CD14-positive monocyte (primary cell): ENCODE results near the gene C5. TPM values are rescaled to one million over a fixed set of nuclear protein-coding genes. Genes with fewer than 3 reads are reported as not detected.

Experiments used
- DNase-seq, 3 donors: peaks; one replicate each; pipeline ENCODE4 v3.0.0-alpha.2; 2011 to 2022
- H2AFZ ChIP-seq: 2 replicates; pipeline ENCODE4 v1.6.0; 2012; ENCODE audit warnings: mild to moderate bottlenecking, low read depth, low read length, inconsistent platforms; ENCODE audit not compliant: insufficient read depth, poor library complexity, severe bottlenecking
- H3K27ac ChIP-seq, 2 donors: 1 replicate in 1 of 2; 2 replicates in 1 of 2; pipeline ENCODE4 v1.5.1; 2012 to 2013; ENCODE audit warnings: low read length in 2 of 2, control low read depth in 1 of 2, inconsistent platforms in 1 of 2, low read depth in 1 of 2, mild to moderate bottlenecking in 1 of 2
- H3K27me3 ChIP-seq, 2 donors: one replicate each; pipeline versions ENCODE4 v1.6.0 to v1.6.1; 2011 to 2013; ENCODE audit warnings: low read length in 2 of 2; ENCODE audit not compliant: control insufficient read depth in 2 of 2, insufficient read depth in 2 of 2
- H3K36me3 ChIP-seq, 2 donors: replicated peaks in 1 of 2; 1 replicate in 1 of 2; 2 replicates in 1 of 2; pipeline versions ENCODE4 v1.5.1 to v1.6.1; 2012 to 2013; ENCODE audit warnings: low read length in 2 of 2, control low read depth in 1 of 2, inconsistent platforms in 1 of 2, mild to moderate bottlenecking in 1 of 2; ENCODE audit not compliant: insufficient read depth in 2 of 2, control insufficient read depth in 1 of 2
- H3K4me1 ChIP-seq, 2 donors: 1 replicate in 1 of 2; 2 replicates in 1 of 2; pipeline versions ENCODE4 v1.5.1 to v1.6.1; 2012 to 2013; ENCODE audit warnings: low read length in 2 of 2, control low read depth in 1 of 2, inconsistent platforms in 1 of 2, mild to moderate bottlenecking in 1 of 2, moderate library complexity in 1 of 2; ENCODE audit not compliant: insufficient read depth in 2 of 2, control insufficient read depth in 1 of 2
- H3K4me2 ChIP-seq: replicated peaks from 2 replicates; pipeline ENCODE3; 2012; ENCODE audit warnings: low read length, moderate library complexity, mild to moderate bottlenecking; ENCODE audit not compliant: poor library complexity, severe bottlenecking; ENCODE audit errors: extremely low read depth
- H3K4me3 ChIP-seq, 3 experiments: fragments of 200-600 bp in 1 of 3; sonication (generic) in 1 of 3; replicated peaks in 1 of 3; 1 replicate in 2 of 3; 2 replicates in 1 of 3; pipeline ENCODE4 v1.5.1; 2011 to 2013; ENCODE audit warnings: low read length in 3 of 3, mild to moderate bottlenecking in 3 of 3, control low read depth in 2 of 3, low read depth in 2 of 3, inconsistent platforms in 1 of 3, moderate library complexity in 1 of 3
- H3K79me2 ChIP-seq: 2 replicates; pipeline ENCODE4 v1.6.0; 2012; ENCODE audit warnings: mild to moderate bottlenecking, control low read depth, inconsistent platforms, low read length, moderate library complexity; ENCODE audit not compliant: insufficient read depth
- H3K9ac ChIP-seq: 2 replicates; pipeline ENCODE4 v1.6.0; 2017; ENCODE audit warnings: low read length, mild to moderate bottlenecking; ENCODE audit not compliant: insufficient read depth, poor library complexity, severe bottlenecking
- H3K9me3 ChIP-seq, 2 donors: replicated peaks in 1 of 2; 1 replicate in 1 of 2; 2 replicates in 1 of 2; pipeline versions ENCODE4 v1.5.1 to v1.6.1; 2012 to 2013; ENCODE audit warnings: low read length in 2 of 2, control low read depth in 1 of 2; ENCODE audit not compliant: control insufficient read depth in 1 of 2, insufficient read depth in 1 of 2
- H4K20me1 ChIP-seq: 2 replicates; pipeline ENCODE4 v1.6.0; 2012; ENCODE audit warnings: mild to moderate bottlenecking, low read length, control low read depth, moderate library complexity; ENCODE audit not compliant: insufficient read depth
- H3K27ac Mint-ChIP-seq, 7 donors: one replicate each; pipeline ENCODE4 v1.8.0; 2020; ENCODE audit warnings: mild to moderate bottlenecking in 7 of 7, mixed read lengths in 7 of 7, moderate library complexity in 6 of 7, inconsistent platforms in 2 of 7
- H3K27me3 Mint-ChIP-seq, 3 donors: one replicate each; pipeline ENCODE4 v1.8.0; 2021 to 2022; ENCODE audit warnings: low read depth in 3 of 3, mild to moderate bottlenecking in 3 of 3, mixed read lengths in 3 of 3, moderate library complexity in 3 of 3, inconsistent platforms in 1 of 3
- H3K36me3 Mint-ChIP-seq, 2 donors: one replicate each; pipeline ENCODE4 v1.8.0; 2020; ENCODE audit warnings: mixed read lengths in 2 of 2, inconsistent platforms in 1 of 2, mild to moderate bottlenecking in 1 of 2
- H3K4me1 Mint-ChIP-seq: one replicate; pipeline ENCODE4 v1.8.0; 2020; ENCODE audit warnings: mild to moderate bottlenecking, mixed read lengths
- H3K4me3 Mint-ChIP-seq, 2 donors: one replicate each; pipeline ENCODE4 v1.8.0; 2020; ENCODE audit warnings: mild to moderate bottlenecking in 2 of 2, mixed read lengths in 2 of 2, moderate library complexity in 1 of 2
- H3K9me3 Mint-ChIP-seq, 7 donors: one replicate each; pipeline ENCODE4 v1.8.0; 2020 to 2022; ENCODE audit warnings: mixed read lengths in 7 of 7, mild to moderate bottlenecking in 6 of 7, moderate library complexity in 6 of 7, inconsistent platforms in 2 of 7
- WGBS: methylation state at CpG from one replicate; pipeline ENCODE4 v1.1.5; 2013; ENCODE audit warnings: missing lambda C conversion rate; ENCODE audit not compliant: insufficient coverage; 5-methylcytosine and 5-hydroxymethylcytosine counted together
- intact Hi-C, 2 donors: fragments of 100-400 bp; cut with micrococcal nuclease; formaldehyde crosslinking; loops; one replicate each; pipeline versions ENCODE4 v1.15.0 to v1.15.1; 2023
- polyA plus RNA-seq, 3 donors: library from polyadenylated mRNA; depleted of rRNA in 1 of 3; unstranded in 2 of 3; stranded (reverse) in 1 of 3; fragments of 300-500 nt in 2 of 3; fragments of >200 nt in 1 of 3; fragmentation: Illumina TruSeq in 2 of 3; gene quantifications; 1 replicate in 2 of 3; 2 replicates in 1 of 3; pipeline ENCODE4 v1.2.3, GENCODE V29; 2012 to 2021
- TF ChIP-seq, protein P1 (sequence below): fragments of 200-600 bp; IDR thresholded peaks from one replicate; pipeline ENCODE4 v1.8.0; 2022; ENCODE audit warnings: antibody characterized with exemption, mild to moderate bottlenecking

The C5 gene
- polyA plus RNA-seq, 3 donors = 0.66 to 3.5 (median 1.2) TPM

DNA sequence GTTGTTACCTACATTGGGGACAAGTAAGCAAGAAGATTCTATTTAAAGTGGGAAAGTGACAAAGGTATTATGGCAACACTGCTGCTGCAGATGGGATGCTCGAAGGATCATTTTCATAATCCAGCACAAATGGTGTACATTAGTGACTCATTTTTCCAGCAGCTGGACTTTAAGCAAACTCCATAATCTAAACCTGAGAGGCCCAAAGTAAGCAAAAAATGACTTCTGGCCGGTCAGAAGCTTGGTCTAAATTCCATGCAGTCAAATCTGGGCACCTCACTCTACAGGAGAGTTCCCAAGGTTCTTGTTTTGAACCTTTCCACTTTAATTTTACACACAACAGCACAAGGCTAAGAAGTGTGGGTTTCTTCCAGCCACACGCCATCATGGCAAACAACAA lies 79.8 kb downstream of the C5 start:
- no peak overlapping the region for H3K9ac ChIP-seq
- Mint-ChIP-seq H3K36me3 (peaks cover 4 to 12% of the 10 kb centered on the region in 2 donors), H3K27ac (no peak overlapping the region), H3K4me1 (peaks cover 9% of the 10 kb centered on the region), H3K4me3 (no peak overlapping the region), H3K9me3 (no peaks in the 10 kb centered on the region), H3K27me3 (peaks cover 0 to 2% (median 0%) of the 10 kb centered on the region in 3 donors)
- no peaks in the 10 kb centered on the region for H4K20me1 ChIP-seq
- H2AFZ ChIP-seq = no peak overlapping the region
- H3K4me2 ChIP-seq = no peak overlapping the region
- no peak overlapping the region for H3K27ac ChIP-seq
- TF ChIP-seq, protein P1, sequence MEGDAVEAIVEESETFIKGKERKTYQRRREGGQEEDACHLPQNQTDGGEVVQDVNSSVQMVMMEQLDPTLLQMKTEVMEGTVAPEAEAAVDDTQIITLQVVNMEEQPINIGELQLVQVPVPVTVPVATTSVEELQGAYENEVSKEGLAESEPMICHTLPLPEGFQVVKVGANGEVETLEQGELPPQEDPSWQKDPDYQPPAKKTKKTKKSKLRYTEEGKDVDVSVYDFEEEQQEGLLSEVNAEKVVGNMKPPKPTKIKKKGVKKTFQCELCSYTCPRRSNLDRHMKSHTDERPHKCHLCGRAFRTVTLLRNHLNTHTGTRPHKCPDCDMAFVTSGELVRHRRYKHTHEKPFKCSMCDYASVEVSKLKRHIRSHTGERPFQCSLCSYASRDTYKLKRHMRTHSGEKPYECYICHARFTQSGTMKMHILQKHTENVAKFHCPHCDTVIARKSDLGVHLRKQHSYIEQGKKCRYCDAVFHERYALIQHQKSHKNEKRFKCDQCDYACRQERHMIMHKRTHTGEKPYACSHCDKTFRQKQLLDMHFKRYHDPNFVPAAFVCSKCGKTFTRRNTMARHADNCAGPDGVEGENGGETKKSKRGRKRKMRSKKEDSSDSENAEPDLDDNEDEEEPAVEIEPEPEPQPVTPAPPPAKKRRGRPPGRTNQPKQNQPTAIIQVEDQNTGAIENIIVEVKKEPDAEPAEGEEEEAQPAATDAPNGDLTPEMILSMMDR = no peak
- no peaks in the 10 kb centered on the region for H3K4me1 ChIP-seq
- H3K79me2 ChIP-seq = no peaks in the 10 kb centered on the region
- no peaks in the 10 kb centered on the region for H3K36me3 ChIP-seq
- intact Hi-C loops = no loop called here
- no peak overlapping the region for H3K4me3 ChIP-seq
- no peaks in the 10 kb centered on the region for H3K27me3 ChIP-seq
- WGBS = no CpG with 5 or more reads among the region's 3 CpGs
- no peaks in the 10 kb centered on the region for H3K9me3 ChIP-seq
- no peak for DNase-seq

- no peak overlapping the region for H3K9ac ChIP-seq
- H3K4me3 ChIP-seq = no peak overlapping the region
- no peaks in the 10 kb centered on the region for H3K27me3 ChIP-seq
- H3K9me3 ChIP-seq = no peaks in the 10 kb centered on the region
- DNase-seq = no peak
- H4K20me1 ChIP-seq = no peaks in the 10 kb centered on the region
- TF ChIP-seq, protein P1 = no peak
- H2AFZ ChIP-seq = no peak overlapping the region
- Mint-ChIP-seq H3K4me1 (peaks cover 2% of the 10 kb centered on the region), H3K4me3 (no peak overlapping the region), H3K9me3 (no peaks in the 10 kb centered on the region), H3K27me3 (peaks cover 0 to 2% (median 0%) of the 10 kb centered on the region in 3 donors), H3K27ac (no peak overlapping the region), H3K36me3 (peaks cover 24 to 25% of the 10 kb centered on the region in 2 donors)
- intact Hi-C loops = no loop called here
- H3K36me3 ChIP-seq = peaks cover 0 to 23% of the 10 kb centered on the region in 2 donors
- H3K4me2 ChIP-seq = no peak overlapping the region
- no peak overlapping the region for H3K27ac ChIP-seq
- H3K79me2 ChIP-seq = no peaks in the 10 kb centered on the region
- H3K4me1 ChIP-seq = no peaks in the 10 kb centered on the region
- WGBS = 100% methylated on average over 1 of the region's 3 CpGs
Measured at GRCh38 chr9:120966013-120966369, 84.1 kb downstream of the C5 start.
